MM.1S (cell line): ENCODE results near the gene ICAM1.

Experiments
- CTCF ChIP-seq: fragments of 300-600 bp; sonication (generic); IDR thresholded peaks from 2 replicates; pipeline ENCODE4 v1.5.1; 2016; ENCODE audit warnings: antibody characterized with exemption, low read length, mixed read lengths
- EZH2 ChIP-seq: fragments of 300-600 bp; sonication (generic); optimal IDR thresholded peaks from 2 replicates; pipeline ENCODE3; 2017; ENCODE audit warnings: low read depth, mild to moderate bottlenecking, antibody characterized with exemption, low read length, mixed read lengths
- EZH2phosphoT487 ChIP-seq: fragments of 300-600 bp; sonication (generic); IDR thresholded peaks from 2 replicates; pipeline ENCODE4 v1.6.1; 2018; ENCODE audit warnings: antibody characterized with exemption, low read length

GRCh38 chr19:10289836-10290356 lies 19.0 kb downstream of the ICAM1 start, which contains the start of gene ICAM5:
- TF ChIP-seq EZH2phosphoT487: no peak
- TF ChIP-seq CTCF: no peak
- TF ChIP-seq EZH2: no peak
